Retinal pigment epithelial cell (primary cell): ENCODE results near the gene RYR2.

Experiments
- DNase-seq: peaks from one replicate; pipeline ENCODE4 v3.0.0-alpha.2; 2010; ENCODE audit warnings: low read depth
- H3K4me3 ChIP-seq: 2 replicates; pipeline ENCODE4 v1.5.1; 2011; ENCODE audit warnings: mild to moderate bottlenecking, low read length, control low read depth, moderate library complexity
- TF ChIP-seq, protein P1 (sequence below): conservative IDR thresholded peaks from 2 replicates; pipeline ENCODE4 v1.5.1; 2011; ENCODE audit warnings: low read depth, low read length, control low read depth, inconsistent platforms

Gene RYR2

DNA sequence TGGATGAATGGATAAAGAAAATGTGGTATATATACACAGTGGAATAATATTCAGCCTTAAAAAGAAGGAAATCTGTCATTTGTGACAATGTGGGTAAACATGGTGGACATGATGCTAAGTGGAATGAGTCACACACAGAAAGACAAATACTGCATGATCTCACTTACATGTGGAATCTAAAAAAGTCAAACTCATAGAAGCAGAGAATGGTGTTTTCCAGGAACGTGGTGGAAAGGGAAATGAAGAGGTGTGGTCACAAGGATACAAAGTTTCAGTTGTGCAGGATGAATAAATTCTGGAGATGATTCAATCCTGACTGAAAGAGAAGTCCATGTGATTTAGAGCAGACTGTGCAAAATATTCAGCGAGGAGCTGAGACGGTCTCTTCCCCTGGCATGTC is 56.6 kb downstream of the RYR2 start:
- no peak overlapping the region for H3K4me3 ChIP-seq
- DNase-seq = no peak
- TF ChIP-seq, protein P1, sequence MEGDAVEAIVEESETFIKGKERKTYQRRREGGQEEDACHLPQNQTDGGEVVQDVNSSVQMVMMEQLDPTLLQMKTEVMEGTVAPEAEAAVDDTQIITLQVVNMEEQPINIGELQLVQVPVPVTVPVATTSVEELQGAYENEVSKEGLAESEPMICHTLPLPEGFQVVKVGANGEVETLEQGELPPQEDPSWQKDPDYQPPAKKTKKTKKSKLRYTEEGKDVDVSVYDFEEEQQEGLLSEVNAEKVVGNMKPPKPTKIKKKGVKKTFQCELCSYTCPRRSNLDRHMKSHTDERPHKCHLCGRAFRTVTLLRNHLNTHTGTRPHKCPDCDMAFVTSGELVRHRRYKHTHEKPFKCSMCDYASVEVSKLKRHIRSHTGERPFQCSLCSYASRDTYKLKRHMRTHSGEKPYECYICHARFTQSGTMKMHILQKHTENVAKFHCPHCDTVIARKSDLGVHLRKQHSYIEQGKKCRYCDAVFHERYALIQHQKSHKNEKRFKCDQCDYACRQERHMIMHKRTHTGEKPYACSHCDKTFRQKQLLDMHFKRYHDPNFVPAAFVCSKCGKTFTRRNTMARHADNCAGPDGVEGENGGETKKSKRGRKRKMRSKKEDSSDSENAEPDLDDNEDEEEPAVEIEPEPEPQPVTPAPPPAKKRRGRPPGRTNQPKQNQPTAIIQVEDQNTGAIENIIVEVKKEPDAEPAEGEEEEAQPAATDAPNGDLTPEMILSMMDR = no peak

DNA sequence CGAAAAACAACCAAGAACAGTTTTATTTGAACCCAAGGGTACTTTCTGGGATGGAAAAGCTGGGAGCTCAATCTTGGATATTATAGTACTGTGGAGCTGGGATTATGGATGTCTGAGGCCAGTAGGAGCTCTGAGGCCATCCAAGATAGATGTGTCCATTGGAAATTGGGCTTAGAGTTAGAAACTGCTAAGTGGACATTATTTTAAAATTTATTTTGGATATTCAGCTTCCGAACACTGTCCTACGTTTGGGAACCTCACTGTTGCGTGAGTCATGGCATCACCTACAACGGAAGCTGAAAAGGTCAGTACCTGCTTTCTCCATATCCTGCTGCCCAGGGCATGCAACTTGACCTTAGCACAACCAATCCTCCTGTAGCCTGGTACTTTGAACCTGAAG is 61.0 kb downstream of the RYR2 start:
- no peak for DNase-seq
- TF ChIP-seq, protein P1 = no peak
- H3K4me3 ChIP-seq = no peak overlapping the region

DNA sequence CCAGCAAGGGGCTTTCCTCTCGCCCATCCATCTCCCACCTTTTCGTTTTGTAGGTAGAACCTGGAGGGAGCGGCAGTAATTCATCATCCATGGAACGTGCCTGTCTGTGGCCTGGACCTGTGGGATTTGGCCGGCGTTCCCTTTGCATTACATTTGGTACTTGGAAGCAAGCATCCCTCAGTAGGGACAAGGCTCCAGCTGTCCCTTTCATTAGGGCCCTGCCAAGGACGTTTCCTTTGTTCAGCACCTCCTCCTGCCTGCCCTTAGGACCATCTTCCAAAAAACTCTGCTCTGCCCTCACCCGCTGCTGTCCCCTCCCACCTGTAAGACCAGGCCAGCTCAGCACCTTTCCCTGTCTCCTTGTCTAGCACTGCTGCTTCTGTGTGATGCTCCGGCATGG is 62.1 kb downstream of the RYR2 start:
- no peak for DNase-seq
- TF ChIP-seq, protein P1 = no peak
- H3K4me3 ChIP-seq = no peak overlapping the region

DNA sequence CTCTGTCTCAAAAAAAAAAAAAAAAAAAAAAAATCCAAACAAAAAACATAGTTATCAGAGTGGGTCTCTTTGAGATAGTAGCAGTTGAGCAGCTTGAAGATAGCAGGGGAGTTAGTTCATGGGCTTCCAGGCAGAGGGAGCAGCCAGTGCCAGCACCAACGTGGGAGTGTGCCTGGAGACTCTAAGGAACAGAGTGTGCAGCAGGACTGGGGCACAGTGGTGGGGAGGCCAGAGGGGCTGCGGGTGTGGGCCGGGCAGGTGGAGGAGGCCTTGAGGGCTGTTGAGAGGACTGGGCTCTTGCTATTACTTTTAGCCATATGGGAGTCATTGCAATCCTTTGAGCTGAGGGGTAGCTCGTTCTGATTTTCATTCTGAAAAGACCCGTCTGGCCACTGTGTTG is 63.8 kb downstream of the RYR2 start:
- TF ChIP-seq, protein P1 = no peak
- H3K4me3 ChIP-seq = no peak overlapping the region
- no peak for DNase-seq

DNA sequence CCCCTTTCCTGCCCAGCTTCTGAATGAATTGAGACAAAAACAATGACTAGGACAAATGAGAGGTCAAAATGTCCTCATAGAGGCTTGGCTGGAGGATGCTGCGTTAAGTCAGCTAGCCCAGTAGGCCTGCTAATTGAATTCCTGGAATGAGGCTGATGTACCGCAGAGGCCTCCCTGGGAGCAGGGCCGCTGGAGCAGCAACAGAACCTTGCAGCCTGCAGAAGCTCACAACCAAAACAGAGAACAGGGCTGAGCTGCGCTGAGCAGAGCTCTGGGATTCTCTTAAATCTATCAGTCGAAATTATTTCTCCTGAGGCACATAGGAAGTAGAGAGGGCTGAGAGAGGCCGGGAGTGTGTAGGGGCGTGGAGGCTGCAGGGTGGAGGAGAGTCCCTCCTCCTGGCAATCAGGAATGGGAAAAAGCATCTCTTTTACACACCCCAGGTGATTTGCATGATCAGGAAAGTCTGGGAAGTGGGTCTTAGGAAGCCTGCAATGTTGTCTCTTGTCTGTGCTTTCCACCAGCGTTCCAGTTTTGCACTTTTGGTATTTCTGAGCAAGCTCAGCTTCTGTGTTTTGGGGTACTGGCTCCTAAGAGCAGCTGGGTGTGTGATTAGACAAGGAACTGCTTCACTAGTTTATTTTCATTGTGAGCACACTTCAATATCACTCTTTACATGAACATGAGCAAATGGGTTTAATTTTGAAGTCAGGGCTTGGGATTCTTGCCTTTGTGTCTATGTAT is 66.5 kb downstream of the RYR2 start:
- TF ChIP-seq, protein P1 = no peak

DNA sequence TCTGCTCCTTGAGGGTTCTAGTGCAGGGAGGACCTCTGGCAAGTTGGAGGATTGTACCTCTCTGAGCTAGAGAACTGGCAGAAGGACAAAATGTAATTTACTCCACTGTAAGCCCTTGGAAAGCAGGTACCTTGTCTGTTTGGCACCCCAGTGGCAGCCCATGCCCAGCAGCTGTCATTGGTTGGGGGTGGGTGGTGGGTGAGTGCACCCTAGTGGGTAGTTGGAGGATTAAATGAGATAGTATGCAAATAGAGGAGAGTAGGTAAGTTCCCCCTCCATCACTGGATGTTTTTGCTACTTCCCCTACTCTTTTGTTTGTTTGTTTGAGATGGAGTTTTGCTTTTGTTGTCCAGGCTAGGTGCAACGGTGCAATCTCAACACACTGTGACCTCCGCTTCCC is 69.8 kb downstream of the RYR2 start:
- no peak for DNase-seq
- no peak overlapping the region for H3K4me3 ChIP-seq
- TF ChIP-seq, protein P1 = no peak

More for the DNA sequence above, 66.5 kb downstream of the RYR2 start:
- no peak overlapping the region for H3K4me3 ChIP-seq
- no peak for DNase-seq

DNA sequence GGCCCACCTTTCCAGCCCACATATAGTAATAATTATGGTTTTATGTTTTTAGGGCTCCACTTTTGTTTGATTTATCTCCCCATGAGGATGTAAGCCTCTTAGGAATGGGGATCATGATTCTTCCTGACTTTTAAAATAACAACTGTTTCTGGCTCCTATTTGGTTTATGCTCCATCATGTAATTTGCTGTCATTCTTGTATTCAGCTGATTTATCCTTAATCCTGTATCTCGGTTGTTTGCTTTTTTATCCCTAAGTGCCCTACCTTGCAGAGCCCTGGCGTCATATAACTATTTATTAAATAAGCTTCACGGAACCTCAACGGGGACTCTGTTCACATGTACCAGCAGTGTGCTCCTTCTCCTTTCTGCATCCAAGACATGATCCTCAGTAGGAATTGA is 70.7 kb downstream of the RYR2 start:
- TF ChIP-seq, protein P1 = no peak
- no peak for DNase-seq
- no peak overlapping the region for H3K4me3 ChIP-seq
